Middle frontal gyrus (tissue), 1 donor: ENCODE results near the gene NUDT4.
"Not testable (repeated sequence)": the region's sequence is repeated elsewhere in the genome, so short reads cannot be mapped to it uniquely, and the experiment has no call there.

ENCODE experiments used
- DNase-seq: peaks from one replicate; pipeline ENCODE4 v3.0.0-alpha.2; 2015; ENCODE audit warnings: low spot score; ENCODE audit errors: extremely low spot score

Gene NUDT4

GRCh38 chr12:93399183-93399863 is 21.6 kb downstream of the NUDT4 start:
- DNase-seq: not testable (repeated sequence)

GRCh38 chr12:93402333-93403311 is 24.9 kb downstream of the NUDT4 start:
- no peak for DNase-seq

- no peak for DNase-seq
Observed at GRCh38 chr12:93403988-93404803, 26.5 kb downstream of the NUDT4 start.

- DNase-seq: no peak
Observed at GRCh38 chr12:93404961-93405849, 27.5 kb downstream of the NUDT4 start.

GRCh38 chr12:93407054-93407962 is 29.6 kb downstream of the NUDT4 start:
- no peak for DNase-seq

- no peak for DNase-seq
Observed at GRCh38 chr12:93407963-93408283, 30.2 kb downstream of the NUDT4 start.

- no peak for DNase-seq
Observed at GRCh38 chr12:93408813-93409212, 31.1 kb downstream of the NUDT4 start.

GRCh38 chr12:93409343-93410187 is 31.8 kb downstream of the NUDT4 start:
- not testable (repeated sequence) for DNase-seq

- not testable (repeated sequence) for DNase-seq
Observed at GRCh38 chr12:93411060-93411459, 33.3 kb downstream of the NUDT4 start.

- not testable (repeated sequence) for DNase-seq
Observed at GRCh38 chr12:93412396-93412795, 34.7 kb downstream of the NUDT4 start.

- no peak for DNase-seq
Observed at GRCh38 chr12:93413064-93413463, 35.3 kb downstream of the NUDT4 start.

GRCh38 chr12:93415723-93416464 is 38.2 kb downstream of the NUDT4 start:
- no peak for DNase-seq

GRCh38 chr12:93417967-93418480 is 40.3 kb downstream of the NUDT4 start:
- DNase-seq: no peak

GRCh38 chr12:93419388-93420034 is 41.8 kb downstream of the NUDT4 start:
- no peak for DNase-seq

- no peak for DNase-seq
Observed at GRCh38 chr12:93422050-93422449, 44.3 kb downstream of the NUDT4 start.

- no peak for DNase-seq
Observed at GRCh38 chr12:93425736-93426411, 48.1 kb downstream of the NUDT4 start.

GRCh38 chr12:93426412-93426805 is 48.7 kb downstream of the NUDT4 start:
- no peak for DNase-seq
